ENCODE measurements around the gene ARMC8. TPM values are rescaled to one million over a fixed set of nuclear protein-coding genes. Genes with fewer than 3 reads are reported as not detected.

The ARMC8 gene
- total RNA-seq, 1 experiment from 2014 or later, result 63.6 TPM

- no CpG with 5 or more reads among the region's 4 CpGs for WGBS (ENCODE audit: extremely low coverage, insufficient read length, low lambda C conversion rate)
- Mint-ChIP-seq H3K27ac (no peak overlapping the region), H3K36me3 (ENCODE audit: insufficient read depth in 1 of 3, low read depth in 3 of 3) (no peaks in the 10 kb centered on the region), H3K4me3 (no peak overlapping the region), H3K9me3 (no peaks in the 10 kb centered on the region), H3K4me1 (peaks cover 17 to 23% of the 10 kb centered on the region in 2 experiments), H3K27me3 (ENCODE audit: low read depth) (peaks cover 10% of the 10 kb centered on the region)
- Histone ChIP-seq H3K23me2 (ENCODE audit: insufficient read length, low read depth, low read length, poor library complexity, severe bottlenecking) (peaks cover 7% of the 10 kb centered on the region), H3K27me3 (ENCODE audit: insufficient read depth, low read length) (no peaks in the 10 kb centered on the region), H2BK20ac (ENCODE audit: low read depth, low read length, poor library complexity, severe bottlenecking) (no peak overlapping the region), H4K91ac (ENCODE audit: insufficient read length, low read depth, low read length) (no peak overlapping the region), H2BK120ac (ENCODE audit: low read depth, low read length, poor library complexity, severe bottlenecking) (no peak overlapping the region), H3K4me2 (ENCODE audit: insufficient read depth, insufficient read length, low read length) (no peak overlapping the region), H3K4me1 (ENCODE audit: insufficient read depth, low read length) (peaks cover 4% of the 10 kb centered on the region), H2AK5ac (ENCODE audit: insufficient read length, low read length) (no peak overlapping the region), H3K27ac (ENCODE audit: insufficient read length, low read depth, low read length) (no peak overlapping the region), H4K20me1 (ENCODE audit: control insufficient read depth, insufficient read depth, insufficient read length) (no peaks in the 10 kb centered on the region), H4K5ac (ENCODE audit: insufficient read length, low read depth, low read length) (no peak overlapping the region), H3T11ph (ENCODE audit: low read length) (no peak overlapping the region), H3K56ac (ENCODE audit: insufficient read length, low read depth, low read length) (no peak overlapping the region), H3K79me1 (ENCODE audit: insufficient read depth, low read depth, low read length, poor library complexity, severe bottlenecking) (no peaks in the 10 kb centered on the region), H3K79me2 (ENCODE audit: insufficient read depth, low read length) (no peaks in the 10 kb centered on the region), H2BK15ac (ENCODE audit: low read depth, low read length) (no peak overlapping the region), H2AFZ (ENCODE audit: low read length) (no peak overlapping the region), H3K23ac (ENCODE audit: insufficient read length, low read depth, low read length) (no peak overlapping the region), H3K4ac (ENCODE audit: low read depth, low read length) (no peak overlapping the region), H3K9ac (ENCODE audit: extremely low read depth, insufficient read length, low read length) (no peak overlapping the region), H4K8ac (replicated peaks; ENCODE audit: insufficient read length, low read depth, low read length) (no peak overlapping the region), H2BK5ac (ENCODE audit: insufficient read length, low read length) (no peak overlapping the region), H3K9me3 (ENCODE audit: control insufficient read depth, low read depth, low read length) (no peaks in the 10 kb centered on the region), H3K14ac (ENCODE audit: insufficient read depth, low read length) (no peak overlapping the region), H2BK12ac (ENCODE audit: insufficient read length, low read depth, low read length) (no peak overlapping the region), H3K18ac (ENCODE audit: insufficient read length, low read depth, low read length) (no peak overlapping the region)
- DNase-seq, result no peak
- no peak for TF ChIP-seq CTCF (conservative IDR thresholded peaks at IDR 0.05)
Observed at GRCh38 chr3:138327831-138328230, 140.7 kb downstream of the ARMC8 start.

Data from H9 (cell line).